HCT116 (cell line): ENCODE data around the gene ZCCHC17. TPM values are rescaled to one million over a fixed set of nuclear protein-coding genes. Genes with fewer than 3 reads are reported as not detected.

Source experiments
- ATAC-seq: fragments of 200-7000 bp; cut with Tn5 transposase; 2 replicates; pipeline ENCODE4 v1.9.1; 2020; ENCODE audit warnings: mild to moderate bottlenecking, moderate library complexity
- BruUV-seq: library from RNA; stranded (reverse); fragments of 400-500 nt; replicated peaks from 2 replicates; lab custom pipeline; 2021; lab: Mats Ljungman, UMichigan
- CTCF ChIA-PET: fragments of 300-600 bp; sonication (Branson Sonifier 250); formaldehyde crosslinking; loops from one replicate; lab custom pipeline; 2021; ENCODE audit warnings: antibody characterized with exemption; lab: Charles Lee
- POLR2A ChIA-PET: fragments of 300-600, 350-600 bp; sonication (Branson Sonifier 250); formaldehyde crosslinking; loops from one replicate; lab custom pipeline; 2021; ENCODE audit warnings: antibody characterized with exemption; lab: Charles Lee
- RAD21 ChIA-PET, 2 experiments: fragments of 300-600 bp; sonication (Branson Sonifier 250); formaldehyde crosslinking; loops; one replicate each; lab custom pipeline; 2023; ENCODE audit warnings: low total read pairs in 2 of 2; ENCODE audit not compliant: uncharacterized antibody in 2 of 2, unreplicated experiment in 2 of 2, low non-redundant PET in 1 of 2; lab: Charles Lee
- DNase-seq: peaks from one replicate; pipeline ENCODE4 v3.0.0-alpha.2; 2010; ENCODE audit warnings: low read depth, low spot score
- H2AFZ ChIP-seq: fragments of 200-600 bp; shearing (Covaris generic), sonication (generic); 2 replicates; pipeline ENCODE4 v1.6.1; 2017; ENCODE audit warnings: low read depth, mixed run types, mixed read lengths, antibody characterized with exemption, low read length; ENCODE audit not compliant: poor library complexity, severe bottlenecking
- H3K27ac ChIP-seq: 2 replicates; pipeline ENCODE4 v1.5.1; 2012; ENCODE audit warnings: low read depth, low read length
- H3K27me3 ChIP-seq: fragments of 200-600 bp; sonication (generic); 2 replicates; pipeline ENCODE4 v1.6.1; 2016; ENCODE audit warnings: mixed run types, low read length, mixed read lengths; ENCODE audit not compliant: insufficient read depth
- H3K36me3 ChIP-seq, 2 experiments: fragments of 200-500 bp in 1 of 2; fragments of 200-600 bp in 1 of 2; sonication (Bioruptor generic) in 1 of 2; sonication (generic) in 1 of 2; 2 replicates each; pipeline versions ENCODE4 v1.5.1 to v1.6.1; 2014 to 2016; ENCODE audit warnings: low read length in 2 of 2, inconsistent platforms in 1 of 2, mixed read lengths in 1 of 2, mixed run types in 1 of 2; ENCODE audit not compliant: insufficient read depth in 2 of 2, control insufficient read depth in 1 of 2
- H3K4me1 ChIP-seq, 2 experiments: fragments of 200-600 bp in 1 of 2; sonication (generic) in 1 of 2; 2 replicates each; pipeline versions ENCODE4 v1.5.1 to v1.6.1; 2012 to 2017; ENCODE audit warnings: low read length in 2 of 2, inconsistent platforms in 1 of 2, mild to moderate bottlenecking in 1 of 2, mixed read lengths in 1 of 2, mixed run types in 1 of 2, moderate library complexity in 1 of 2; ENCODE audit not compliant: insufficient read depth in 2 of 2, control insufficient read depth in 1 of 2
- H3K4me2 ChIP-seq: fragments of 200-600 bp; sonication (generic); 2 replicates; pipeline ENCODE4 v1.6.1; 2017; ENCODE audit warnings: mixed run types, low read length, mixed read lengths
- H3K4me3 ChIP-seq, 2 experiments: fragments of 200-600 bp in 1 of 2; sonication (generic) in 1 of 2; replicated peaks in 1 of 2; 2 replicates each; pipeline ENCODE4 v1.5.1; 2011 to 2016; ENCODE audit warnings: low read length in 2 of 2, control low read depth in 1 of 2, low read depth in 1 of 2, mild to moderate bottlenecking in 1 of 2, mixed read lengths in 1 of 2, mixed run types in 1 of 2
- H3K79me2 ChIP-seq: fragments of 200-600 bp; sonication (generic); 2 replicates; pipeline ENCODE4 v1.6.1; 2017; ENCODE audit warnings: mild to moderate bottlenecking, mixed run types, low read length, moderate library complexity, mixed read lengths; ENCODE audit not compliant: insufficient read depth
- H3K9ac ChIP-seq: fragments of 200-600 bp; sonication (generic); 2 replicates; pipeline ENCODE4 v1.6.1; 2016; ENCODE audit warnings: low read length, mixed read lengths
- H3K9me2 ChIP-seq: fragments of 200-600 bp; sonication (generic), shearing (Covaris generic); 2 replicates; pipeline ENCODE4 v1.6.1; 2017; ENCODE audit warnings: mixed run types, mild to moderate bottlenecking, moderate library complexity; ENCODE audit not compliant: insufficient read depth
- H3K9me3 ChIP-seq, 2 experiments: fragments of 200-500 bp in 1 of 2; fragments of 200-600 bp in 1 of 2; sonication (Bioruptor generic) in 1 of 2; sonication (generic) in 1 of 2; 2 replicates each; pipeline ENCODE4 v1.6.1; 2014 to 2017; ENCODE audit warnings: low read length in 2 of 2, mixed read lengths in 2 of 2, inconsistent platforms in 1 of 2, low read depth in 1 of 2, mild to moderate bottlenecking in 1 of 2, mixed run types in 1 of 2, moderate library complexity in 1 of 2; ENCODE audit not compliant: control insufficient read depth in 1 of 2, insufficient read depth in 1 of 2
- H4K20me1 ChIP-seq: fragments of 200-600 bp; sonication (generic), shearing (Covaris generic); 2 replicates; pipeline ENCODE4 v1.6.1; 2017; ENCODE audit warnings: mixed run types, mild to moderate bottlenecking, moderate library complexity; ENCODE audit not compliant: insufficient read depth
- EGR1 ChIP-seq: IDR thresholded peaks from 2 replicates; pipeline ENCODE4 v1.6.1; 2012; ENCODE audit warnings: low read depth
- ELF1 ChIP-seq: IDR thresholded peaks from 2 replicates; pipeline ENCODE4 v1.6.1; 2012; ENCODE audit warnings: low read depth, borderline replicate concordance
- EZH2 ChIP-seq: fragments of 200-600 bp; sonication (generic); IDR thresholded peaks from 2 replicates; pipeline ENCODE4 v1.6.1; 2017; ENCODE audit warnings: antibody characterized with exemption, mixed run types
- EZH2phosphoT487 ChIP-seq: fragments of 200-600 bp; IDR thresholded peaks from 2 replicates; pipeline ENCODE4 v1.6.1; 2018; ENCODE audit warnings: antibody characterized with exemption, borderline replicate concordance
- JUND ChIP-seq: IDR thresholded peaks from 2 replicates; pipeline ENCODE4 v1.6.1; 2012
- POLR2A ChIP-seq: IDR thresholded peaks from 2 replicates; pipeline ENCODE4 v1.7.0; 2011; ENCODE audit warnings: borderline replicate concordance; ENCODE audit not compliant: insufficient read depth, insufficient read length; ENCODE audit errors: extremely low read depth
- POLR2AphosphoS5 ChIP-seq: IDR thresholded peaks from 2 replicates; pipeline ENCODE4 v1.6.1; 2011; ENCODE audit warnings: mild to moderate bottlenecking, low read depth, low read length, moderate library complexity
- SIN3A ChIP-seq: IDR thresholded peaks from 2 replicates; pipeline ENCODE4 v1.6.1; 2012; ENCODE audit warnings: low read depth
- SP1 ChIP-seq: IDR thresholded peaks from 2 replicates; pipeline ENCODE4 v1.6.1; 2012; ENCODE audit warnings: low read depth
- SRF ChIP-seq: IDR thresholded peaks from 2 replicates; pipeline ENCODE4 v1.6.1; 2012; ENCODE audit warnings: low read depth
- ZFX ChIP-seq: fragments of 450-650 bp; IDR thresholded peaks from 2 replicates; pipeline ENCODE4 v1.6.1; 2017
- ZNF274 ChIP-seq: fragments of 200-500 bp; sonication (Bioruptor generic); IDR thresholded peaks from 2 replicates; pipeline ENCODE4 v1.6.1; 2014; ENCODE audit warnings: mild to moderate bottlenecking, low read depth, low read length, inconsistent platforms
- intact Hi-C: fragments of 100-400 bp; cut with micrococcal nuclease; formaldehyde crosslinking; loops from 2 replicates; pipeline ENCODE4 v1.10.0; 2022
- total RNA-seq: library from RNA; stranded (reverse); gene quantifications from one replicate; pipeline ENCODE4 v1.2.1, GENCODE V29; 2021; ENCODE audit not compliant: unreplicated experiment
- TF ChIP-seq, protein P1 (sequence below), 3 experiments: fragments of 200-600 bp in 1 of 3; sonication (generic) in 1 of 3; IDR thresholded peaks in 2 of 3; conservative IDR thresholded peaks in 1 of 3; 2 replicates each; pipeline ENCODE4 v1.5.1; 2012 to 2017; ENCODE audit warnings: low read depth in 2 of 3, low read length in 2 of 3, antibody characterized with exemption in 1 of 3, borderline replicate concordance in 1 of 3, control low read depth in 1 of 3, mild to moderate bottlenecking in 1 of 3, mixed read lengths in 1 of 3, mixed run types in 1 of 3, moderate library complexity in 1 of 3; ENCODE audit not compliant: insufficient read depth in 1 of 3
- TF ChIP-seq, protein P2 (sequence below): IDR thresholded peaks from 2 replicates; pipeline ENCODE4 v1.6.1; 2012; ENCODE audit warnings: low read depth

Gene ZCCHC17
- total RNA-seq, 1 experiment from 2014 or later, result 27.8 TPM

DNA sequence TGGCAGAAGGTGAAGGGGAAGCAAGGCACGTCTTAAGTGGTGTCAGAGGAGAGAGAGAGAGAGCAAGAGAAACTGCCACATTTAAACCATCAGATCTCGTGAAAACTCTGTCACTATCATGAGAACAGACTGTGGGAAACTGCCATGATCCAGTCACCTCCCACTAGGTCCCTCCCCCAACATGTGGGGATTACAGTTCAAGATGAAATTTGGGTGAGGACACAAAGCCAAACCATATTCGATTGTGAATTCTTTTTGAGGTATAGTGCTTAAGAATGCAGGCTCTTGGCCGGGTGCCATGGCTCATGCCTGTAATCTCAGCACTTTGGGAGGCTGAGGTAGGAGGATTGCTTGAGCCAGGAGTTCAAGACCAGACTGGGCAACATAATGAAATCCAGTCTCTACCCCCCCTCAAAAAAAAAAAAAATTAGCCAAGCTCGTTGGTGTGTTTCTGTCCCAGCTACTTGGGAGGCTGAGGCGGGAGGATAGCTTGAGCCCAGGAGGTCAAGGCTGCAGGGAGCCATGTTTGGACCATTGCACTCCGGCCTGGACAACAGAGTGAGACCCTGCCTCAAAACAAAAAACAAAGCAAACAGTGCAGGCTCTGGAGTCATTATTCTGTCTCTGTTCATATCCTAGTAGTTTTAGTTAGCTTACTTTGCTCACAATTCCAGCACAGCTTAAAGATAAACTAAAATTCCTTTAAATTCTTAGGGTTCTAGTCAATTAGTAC, 6.0 kb downstream of the ZCCHC17 start:
- no peak overlapping the region for H3K4me3 ChIP-seq
- no peaks in the 10 kb centered on the region for H4K20me1 ChIP-seq
- ChIA-PET RAD21 (no interaction called here), POLR2A (no interaction called here), CTCF (interaction anchor here (2.2 kb wide), 1 partner anchor 117 kb away, joined by 6 read pairs; no protein-coding TSS in a partner anchor)
- H3K9me3 ChIP-seq, result no peaks in the 10 kb centered on the region
- ATAC-seq (no peak), DNase-seq (no peak)
- H2AFZ ChIP-seq, result no peak overlapping the region
- peaks cover 51% of the 10 kb centered on the region for H3K79me2 ChIP-seq
- H3K9me2 ChIP-seq, result no peaks in the 10 kb centered on the region
- H3K36me3 ChIP-seq, result no peaks in the 10 kb centered on the region
- no peak overlapping the region for H3K9ac ChIP-seq
- no peaks in the 10 kb centered on the region for H3K27me3 ChIP-seq
- BruUV-seq, result no TSS peak
- H3K4me1 ChIP-seq, result peaks cover 0 to 11% of the 10 kb centered on the region in 2 experiments; a peak in 1 of 4 replicates
- intact Hi-C loops, result no loop called here
- H3K27ac ChIP-seq, result no peak overlapping the region
- no peak overlapping the region for H3K4me2 ChIP-seq
- TF ChIP-seq, protein P1, sequence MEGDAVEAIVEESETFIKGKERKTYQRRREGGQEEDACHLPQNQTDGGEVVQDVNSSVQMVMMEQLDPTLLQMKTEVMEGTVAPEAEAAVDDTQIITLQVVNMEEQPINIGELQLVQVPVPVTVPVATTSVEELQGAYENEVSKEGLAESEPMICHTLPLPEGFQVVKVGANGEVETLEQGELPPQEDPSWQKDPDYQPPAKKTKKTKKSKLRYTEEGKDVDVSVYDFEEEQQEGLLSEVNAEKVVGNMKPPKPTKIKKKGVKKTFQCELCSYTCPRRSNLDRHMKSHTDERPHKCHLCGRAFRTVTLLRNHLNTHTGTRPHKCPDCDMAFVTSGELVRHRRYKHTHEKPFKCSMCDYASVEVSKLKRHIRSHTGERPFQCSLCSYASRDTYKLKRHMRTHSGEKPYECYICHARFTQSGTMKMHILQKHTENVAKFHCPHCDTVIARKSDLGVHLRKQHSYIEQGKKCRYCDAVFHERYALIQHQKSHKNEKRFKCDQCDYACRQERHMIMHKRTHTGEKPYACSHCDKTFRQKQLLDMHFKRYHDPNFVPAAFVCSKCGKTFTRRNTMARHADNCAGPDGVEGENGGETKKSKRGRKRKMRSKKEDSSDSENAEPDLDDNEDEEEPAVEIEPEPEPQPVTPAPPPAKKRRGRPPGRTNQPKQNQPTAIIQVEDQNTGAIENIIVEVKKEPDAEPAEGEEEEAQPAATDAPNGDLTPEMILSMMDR (IDR thresholded peaks at IDR 0.05 in 2 of 3, conservative IDR thresholded peaks at IDR 0.05 in 1 of 3; ENCODE audit: borderline replicate concordance in 1 of 3, insufficient read depth in 1 of 3, low read depth in 2 of 3, low read length in 2 of 3), result no peak
- TF ChIP-seq JUND (no peak), SIN3A (no peak), EZH2 (no peak), SP1 (no peak), EZH2phosphoT487 (no peak), ELF1 (no peak), ZNF274 (no peak), POLR2A (no peak), POLR2AphosphoS5 (no peak), SRF (no peak), EGR1 (no peak), ZFX (no peak)
- TF ChIP-seq, protein P2, sequence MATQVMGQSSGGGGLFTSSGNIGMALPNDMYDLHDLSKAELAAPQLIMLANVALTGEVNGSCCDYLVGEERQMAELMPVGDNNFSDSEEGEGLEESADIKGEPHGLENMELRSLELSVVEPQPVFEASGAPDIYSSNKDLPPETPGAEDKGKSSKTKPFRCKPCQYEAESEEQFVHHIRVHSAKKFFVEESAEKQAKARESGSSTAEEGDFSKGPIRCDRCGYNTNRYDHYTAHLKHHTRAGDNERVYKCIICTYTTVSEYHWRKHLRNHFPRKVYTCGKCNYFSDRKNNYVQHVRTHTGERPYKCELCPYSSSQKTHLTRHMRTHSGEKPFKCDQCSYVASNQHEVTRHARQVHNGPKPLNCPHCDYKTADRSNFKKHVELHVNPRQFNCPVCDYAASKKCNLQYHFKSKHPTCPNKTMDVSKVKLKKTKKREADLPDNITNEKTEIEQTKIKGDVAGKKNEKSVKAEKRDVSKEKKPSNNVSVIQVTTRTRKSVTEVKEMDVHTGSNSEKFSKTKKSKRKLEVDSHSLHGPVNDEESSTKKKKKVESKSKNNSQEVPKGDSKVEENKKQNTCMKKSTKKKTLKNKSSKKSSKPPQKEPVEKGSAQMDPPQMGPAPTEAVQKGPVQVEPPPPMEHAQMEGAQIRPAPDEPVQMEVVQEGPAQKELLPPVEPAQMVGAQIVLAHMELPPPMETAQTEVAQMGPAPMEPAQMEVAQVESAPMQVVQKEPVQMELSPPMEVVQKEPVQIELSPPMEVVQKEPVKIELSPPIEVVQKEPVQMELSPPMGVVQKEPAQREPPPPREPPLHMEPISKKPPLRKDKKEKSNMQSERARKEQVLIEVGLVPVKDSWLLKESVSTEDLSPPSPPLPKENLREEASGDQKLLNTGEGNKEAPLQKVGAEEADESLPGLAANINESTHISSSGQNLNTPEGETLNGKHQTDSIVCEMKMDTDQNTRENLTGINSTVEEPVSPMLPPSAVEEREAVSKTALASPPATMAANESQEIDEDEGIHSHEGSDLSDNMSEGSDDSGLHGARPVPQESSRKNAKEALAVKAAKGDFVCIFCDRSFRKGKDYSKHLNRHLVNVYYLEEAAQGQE, result no peak
